ENCODE measurements around the gene KLKB1.

- TF ChIP-seq, protein P1, sequence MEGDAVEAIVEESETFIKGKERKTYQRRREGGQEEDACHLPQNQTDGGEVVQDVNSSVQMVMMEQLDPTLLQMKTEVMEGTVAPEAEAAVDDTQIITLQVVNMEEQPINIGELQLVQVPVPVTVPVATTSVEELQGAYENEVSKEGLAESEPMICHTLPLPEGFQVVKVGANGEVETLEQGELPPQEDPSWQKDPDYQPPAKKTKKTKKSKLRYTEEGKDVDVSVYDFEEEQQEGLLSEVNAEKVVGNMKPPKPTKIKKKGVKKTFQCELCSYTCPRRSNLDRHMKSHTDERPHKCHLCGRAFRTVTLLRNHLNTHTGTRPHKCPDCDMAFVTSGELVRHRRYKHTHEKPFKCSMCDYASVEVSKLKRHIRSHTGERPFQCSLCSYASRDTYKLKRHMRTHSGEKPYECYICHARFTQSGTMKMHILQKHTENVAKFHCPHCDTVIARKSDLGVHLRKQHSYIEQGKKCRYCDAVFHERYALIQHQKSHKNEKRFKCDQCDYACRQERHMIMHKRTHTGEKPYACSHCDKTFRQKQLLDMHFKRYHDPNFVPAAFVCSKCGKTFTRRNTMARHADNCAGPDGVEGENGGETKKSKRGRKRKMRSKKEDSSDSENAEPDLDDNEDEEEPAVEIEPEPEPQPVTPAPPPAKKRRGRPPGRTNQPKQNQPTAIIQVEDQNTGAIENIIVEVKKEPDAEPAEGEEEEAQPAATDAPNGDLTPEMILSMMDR (tag by site-specific recombination; IDR thresholded peaks at IDR 0.05), result no peak
- TF ChIP-seq ZNF174 (tag by site-specific recombination; IDR thresholded peaks at IDR 0.05), result no peak
- TF ChIP-seq ZNF121 (tag by site-specific recombination; IDR thresholded peaks at IDR 0.05), result no peak
- no peak for TF ChIP-seq ZNF274 (IDR thresholded peaks at IDR 0.05; ENCODE audit: low read length)
- TF ChIP-seq ZNF274 (tag by site-specific recombination; IDR thresholded peaks at IDR 0.05; ENCODE audit: borderline replicate concordance), result no peak
- TF ChIP-seq, protein P2, sequence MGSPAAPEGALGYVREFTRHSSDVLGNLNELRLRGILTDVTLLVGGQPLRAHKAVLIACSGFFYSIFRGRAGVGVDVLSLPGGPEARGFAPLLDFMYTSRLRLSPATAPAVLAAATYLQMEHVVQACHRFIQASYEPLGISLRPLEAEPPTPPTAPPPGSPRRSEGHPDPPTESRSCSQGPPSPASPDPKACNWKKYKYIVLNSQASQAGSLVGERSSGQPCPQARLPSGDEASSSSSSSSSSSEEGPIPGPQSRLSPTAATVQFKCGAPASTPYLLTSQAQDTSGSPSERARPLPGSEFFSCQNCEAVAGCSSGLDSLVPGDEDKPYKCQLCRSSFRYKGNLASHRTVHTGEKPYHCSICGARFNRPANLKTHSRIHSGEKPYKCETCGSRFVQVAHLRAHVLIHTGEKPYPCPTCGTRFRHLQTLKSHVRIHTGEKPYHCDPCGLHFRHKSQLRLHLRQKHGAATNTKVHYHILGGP (tag by site-specific recombination; IDR thresholded peaks at IDR 0.05), result no peak
- no peak for TF ChIP-seq ZNF416 (tag by site-specific recombination; IDR thresholded peaks at IDR 0.05)
- TF ChIP-seq ZNF510 (tag by site-specific recombination; IDR thresholded peaks at IDR 0.05; ENCODE audit: insufficient replicate concordance), result no peak
- no peak for TF ChIP-seq ZNF830 (tag by site-specific recombination; IDR thresholded peaks at IDR 0.05; ENCODE audit: low read depth)
- no peak for TF ChIP-seq PRDM4 (tag by site-specific recombination; IDR thresholded peaks at IDR 0.05)
Observed at GRCh38 chr4:186234367-186234766, 7.1 kb downstream of the KLKB1 start.

Data from HEK293 (cell line).